Endothelial cell (in vitro differentiated cells): ENCODE measurements around the gene KRTAP10-10. TPM values are rescaled to one million over a fixed set of nuclear protein-coding genes. Genes with fewer than 3 reads are reported as not detected.
"Not testable (repeated sequence)": the region's sequence is repeated elsewhere in the genome, so short reads cannot be mapped to it uniquely, and the experiment has no call there.

Experiments
- DNase-seq: peaks from one replicate; pipeline ENCODE4 v3.0.0; 2021; ENCODE audit warnings: low spot score
- H3K27ac Mint-ChIP-seq: one replicate; pipeline ENCODE4 v1.8.0; 2021; ENCODE audit warnings: mixed read lengths, inconsistent platforms; ENCODE audit not compliant: unreplicated experiment
- H3K27me3 Mint-ChIP-seq: one replicate; pipeline ENCODE4 v1.8.0; 2021; ENCODE audit warnings: mild to moderate bottlenecking, moderate library complexity, mixed read lengths, inconsistent platforms; ENCODE audit not compliant: unreplicated experiment
- H3K36me3 Mint-ChIP-seq: one replicate; pipeline ENCODE4 v1.8.0; 2021; ENCODE audit warnings: mild to moderate bottlenecking, low read depth, mixed read lengths, inconsistent platforms; ENCODE audit not compliant: unreplicated experiment
- H3K4me1 Mint-ChIP-seq: one replicate; pipeline ENCODE4 v1.8.0; 2021; ENCODE audit warnings: mild to moderate bottlenecking, mixed read lengths, inconsistent platforms; ENCODE audit not compliant: unreplicated experiment
- H3K4me3 Mint-ChIP-seq: one replicate; pipeline ENCODE4 v1.8.0; 2021; ENCODE audit warnings: mild to moderate bottlenecking, mixed read lengths, inconsistent platforms; ENCODE audit not compliant: unreplicated experiment
- H3K9me3 Mint-ChIP-seq: one replicate; pipeline ENCODE4 v1.8.0; 2021; ENCODE audit warnings: mixed read lengths, inconsistent platforms; ENCODE audit not compliant: unreplicated experiment
- CTCF ChIP-seq: fragments of 200-600 bp; sonication (generic); IDR thresholded peaks from one replicate; pipeline ENCODE4 v1.5.0; 2021; ENCODE audit warnings: antibody characterized with exemption; ENCODE audit not compliant: unreplicated experiment
- total RNA-seq: library from RNA; stranded (reverse); fragmentation: NEBNext Ultra II Directional; extraction: Animal tissue kit (Norgen Biotek cat#: 25700); gene quantifications from one replicate; pipeline ENCODE4 v1.2.1, GENCODE V29; 2021; ENCODE audit not compliant: unreplicated experiment

KRTAP10-10 gene
- total RNA-seq, 1 donor from 2014 or later = not detected

GRCh38 chr21:44682580-44683151 is 45.5 kb downstream of the KRTAP10-10 start:
- H3K4me3 Mint-ChIP-seq = no peak overlapping the region
- peaks cover 8% of the 10 kb centered on the region for H3K27me3 Mint-ChIP-seq
- no peak overlapping the region for H3K27ac Mint-ChIP-seq
- no peaks in the 10 kb centered on the region for H3K36me3 Mint-ChIP-seq
- peaks cover 5% of the 10 kb centered on the region for H3K4me1 Mint-ChIP-seq
- no peak for DNase-seq
- no peaks in the 10 kb centered on the region for H3K9me3 Mint-ChIP-seq
- TF ChIP-seq CTCF = no peak

DNA sequence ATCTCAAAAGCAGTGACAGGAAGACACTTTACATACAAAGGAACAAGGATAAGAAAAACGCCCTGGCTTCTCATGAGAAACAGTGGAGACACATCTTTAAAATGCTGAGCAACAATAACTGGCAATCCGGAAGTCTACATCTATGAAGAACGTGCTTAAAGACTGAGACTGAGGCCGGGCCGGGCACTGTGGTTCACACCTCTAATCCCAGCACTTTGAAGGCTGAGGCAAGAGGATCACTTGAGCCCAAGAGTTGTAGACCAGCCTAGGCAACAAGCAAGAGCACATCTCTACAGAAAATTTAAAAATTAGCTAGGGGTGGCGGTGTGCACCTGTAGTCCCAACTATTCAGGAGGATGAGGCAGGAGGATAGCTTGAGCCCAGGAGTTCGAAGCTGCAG is 46.9 kb downstream of the KRTAP10-10 start:
- DNase-seq = no peak
- H3K4me1 Mint-ChIP-seq = peaks cover 5% of the 10 kb centered on the region
- no peak for TF ChIP-seq CTCF
- H3K9me3 Mint-ChIP-seq = no peaks in the 10 kb centered on the region
- H3K4me3 Mint-ChIP-seq = no peak overlapping the region
- H3K36me3 Mint-ChIP-seq = no peaks in the 10 kb centered on the region
- H3K27me3 Mint-ChIP-seq = peaks cover 11% of the 10 kb centered on the region
- H3K27ac Mint-ChIP-seq = peak overlapping the region; percentile 1

- Mint-ChIP-seq H3K4me1 (peaks cover 5% of the 10 kb centered on the region), H3K27me3 (peaks cover 11% of the 10 kb centered on the region), H3K36me3 (no peaks in the 10 kb centered on the region), H3K27ac (no peak overlapping the region), H3K9me3 (no peaks in the 10 kb centered on the region), H3K4me3 (no peak overlapping the region)
- no peak for TF ChIP-seq CTCF
- DNase-seq = no peak
Measured at GRCh38 chr21:44684483-44684882, 47.3 kb downstream of the KRTAP10-10 start.

DNA sequence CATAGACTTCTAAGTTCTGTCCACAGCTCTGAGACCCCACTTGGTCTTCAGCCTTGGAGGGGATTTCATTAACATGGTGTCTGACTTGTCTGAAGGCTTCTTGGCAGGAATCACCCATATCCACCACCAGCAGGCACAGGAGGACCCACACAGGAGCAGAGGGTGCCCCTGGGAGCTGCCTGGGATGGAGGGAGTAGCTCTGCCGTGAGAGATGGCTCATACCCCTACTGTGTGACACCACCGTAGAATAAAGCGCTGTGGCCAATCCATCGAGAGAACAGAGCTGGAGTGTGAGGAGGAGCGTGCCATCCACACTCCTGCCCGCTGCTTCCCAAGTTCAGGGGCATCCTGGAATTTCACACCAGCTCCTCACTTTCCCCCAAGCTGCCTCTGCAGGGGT is 47.9 kb downstream of the KRTAP10-10 start:
- not testable (repeated sequence) for H3K9me3 Mint-ChIP-seq, H3K4me1 Mint-ChIP-seq, DNase-seq, H3K36me3 Mint-ChIP-seq, H3K27ac Mint-ChIP-seq, H3K4me3 Mint-ChIP-seq
- H3K27me3 Mint-ChIP-seq = peaks cover 11% of the 10 kb centered on the region

GRCh38 chr21:44686000-44686781 is 49.0 kb downstream of the KRTAP10-10 start:
- H3K27me3 Mint-ChIP-seq = peaks cover 9% of the 10 kb centered on the region
- no peaks in the 10 kb centered on the region for H3K36me3 Mint-ChIP-seq
- peaks cover 5% of the 10 kb centered on the region for H3K4me1 Mint-ChIP-seq
- no peak overlapping the region for H3K4me3 Mint-ChIP-seq
- no peak for DNase-seq
- TF ChIP-seq CTCF = no peak
- H3K27ac Mint-ChIP-seq = peak overlapping the region; percentile 24
- no peaks in the 10 kb centered on the region for H3K9me3 Mint-ChIP-seq
